ENCODE results near the gene PTPN13.

Gene PTPN13

DNA sequence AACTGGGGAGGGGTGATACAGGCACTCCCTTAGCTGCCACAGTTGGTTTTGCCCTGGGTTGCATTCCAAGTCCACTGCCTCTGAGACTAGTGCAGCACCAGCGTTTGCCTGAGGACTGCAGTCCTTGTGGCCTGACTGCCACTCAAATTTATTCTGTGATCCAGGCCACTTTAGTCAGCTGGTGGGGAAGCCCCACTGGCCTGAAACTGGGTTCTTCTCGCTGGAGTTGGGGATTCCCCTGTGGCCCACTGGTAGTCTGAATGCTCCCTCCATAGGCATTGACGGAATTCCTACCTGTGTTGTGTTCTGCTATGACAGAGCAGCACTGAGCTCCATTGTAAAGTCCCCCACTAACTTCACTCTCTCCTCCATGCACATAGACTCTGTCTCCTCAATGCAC, 63.8 kb downstream of the PTPN13 start:
- Histone ChIP-seq H3K9me2 (replicated peaks; ENCODE audit: control insufficient read depth, low read length) (no peaks in the 10 kb centered on the region), H3K27ac (ENCODE audit: low read depth, low read length) (no peak overlapping the region), H3K79me2 (ENCODE audit: control insufficient read depth, low read length) (no peaks in the 10 kb centered on the region), H3K4me3 (ENCODE audit: low read length) (no peak overlapping the region), H3F3A (ENCODE audit: control insufficient read depth, insufficient read depth) (no peaks in the 10 kb centered on the region), H3K4me2 (ENCODE audit: low read length) (no peak overlapping the region), H3K9me3 (ENCODE audit: control insufficient read depth, insufficient read depth, low read length) (no peaks in the 10 kb centered on the region; the same call in 1 of the 2 replicates), H3K4me1 (ENCODE audit: control insufficient read depth, low read length) (no peaks in the 10 kb centered on the region), H4K20me1 (ENCODE audit: control insufficient read depth, insufficient read depth, low read depth, low read length) (no peaks in the 10 kb centered on the region), H3K36me3 (ENCODE audit: control insufficient read depth, low read length) (no peaks in the 10 kb centered on the region), H3K27me3 (ENCODE audit: control insufficient read depth, low read length) (no peaks in the 10 kb centered on the region; the same call in 1 of the 2 replicates)
- TF ChIP-seq CTCF (IDR thresholded peaks at IDR 0.05; ENCODE audit: low read depth, low read length, poor library complexity, severe bottlenecking) (no peak), EZH2phosphoT487 (IDR thresholded peaks at IDR 0.05; ENCODE audit: borderline replicate concordance, low read length) (no peak)

- no peaks in the 10 kb centered on the region for H3K9me3 ChIP-seq (ENCODE audit: control insufficient read depth, insufficient read depth, low read length)
- H3K27me3 ChIP-seq (ENCODE audit: control insufficient read depth, low read length), result peaks cover 3% of the 10 kb centered on the region
- H3K4me1 ChIP-seq (ENCODE audit: control insufficient read depth, low read length), result no peaks in the 10 kb centered on the region
- H3K9me2 ChIP-seq (replicated peaks; ENCODE audit: control insufficient read depth, low read length), result no peaks in the 10 kb centered on the region
- H3K4me2 ChIP-seq (ENCODE audit: low read length), result no peak overlapping the region
- no peak for TF ChIP-seq EZH2phosphoT487 (IDR thresholded peaks at IDR 0.05; ENCODE audit: borderline replicate concordance, low read length)
- no peak for TF ChIP-seq CTCF (IDR thresholded peaks at IDR 0.05; ENCODE audit: low read depth, low read length, poor library complexity, severe bottlenecking)
- H3F3A ChIP-seq (ENCODE audit: control insufficient read depth, insufficient read depth), result no peaks in the 10 kb centered on the region
- H3K79me2 ChIP-seq (ENCODE audit: control insufficient read depth, low read length), result no peaks in the 10 kb centered on the region
- H3K36me3 ChIP-seq (ENCODE audit: control insufficient read depth, low read length), result no peaks in the 10 kb centered on the region
- H4K20me1 ChIP-seq (ENCODE audit: control insufficient read depth, insufficient read depth, low read depth, low read length), result no peaks in the 10 kb centered on the region
- H3K27ac ChIP-seq (ENCODE audit: low read depth, low read length), result no peak overlapping the region
- H3K4me3 ChIP-seq (ENCODE audit: low read length), result no peak overlapping the region
These were observed 66.3 kb downstream of the PTPN13 start for GRCh38 chr4:86660401-86660800.

GRCh38 chr4:86661006-86661405, 66.9 kb downstream of the PTPN13 start:
- Histone ChIP-seq H3K4me3 (ENCODE audit: low read length) (no peak overlapping the region), H3K36me3 (ENCODE audit: control insufficient read depth, low read length) (no peaks in the 10 kb centered on the region), H3K4me2 (ENCODE audit: low read length) (no peak overlapping the region), H3K27ac (ENCODE audit: low read depth, low read length) (no peak overlapping the region), H4K20me1 (ENCODE audit: control insufficient read depth, insufficient read depth, low read depth, low read length) (no peaks in the 10 kb centered on the region), H3K79me2 (ENCODE audit: control insufficient read depth, low read length) (no peaks in the 10 kb centered on the region), H3K9me3 (ENCODE audit: control insufficient read depth, insufficient read depth, low read length) (no peaks in the 10 kb centered on the region), H3K4me1 (ENCODE audit: control insufficient read depth, low read length) (no peaks in the 10 kb centered on the region), H3K9me2 (replicated peaks; ENCODE audit: control insufficient read depth, low read length) (no peaks in the 10 kb centered on the region), H3F3A (ENCODE audit: control insufficient read depth, insufficient read depth) (no peaks in the 10 kb centered on the region), H3K27me3 (ENCODE audit: control insufficient read depth, low read length) (peaks cover 3% of the 10 kb centered on the region)
- TF ChIP-seq CTCF (IDR thresholded peaks at IDR 0.05; ENCODE audit: low read depth, low read length, poor library complexity, severe bottlenecking) (no peak), EZH2phosphoT487 (IDR thresholded peaks at IDR 0.05; ENCODE audit: borderline replicate concordance, low read length) (no peak)

DNA sequence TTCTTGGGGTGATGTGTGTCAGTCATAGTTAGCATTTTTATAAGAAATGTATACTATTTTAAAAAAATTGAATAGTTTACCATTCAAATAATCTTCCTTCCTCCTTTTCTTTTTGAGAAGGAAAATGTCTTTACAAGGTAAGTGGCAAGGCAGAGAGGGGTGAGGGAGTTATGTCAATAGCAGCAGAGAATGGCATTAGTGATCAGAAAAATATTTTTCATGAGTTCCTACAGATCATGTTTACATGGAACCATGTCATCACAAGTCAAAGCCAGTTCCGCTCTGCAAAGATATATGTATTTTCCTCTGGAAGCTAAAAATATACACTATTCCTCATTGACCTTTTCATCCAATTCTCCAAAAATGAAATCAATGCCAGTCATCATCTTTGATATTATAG, 67.3 kb downstream of the PTPN13 start:
- no peaks in the 10 kb centered on the region for H4K20me1 ChIP-seq (ENCODE audit: control insufficient read depth, insufficient read depth, low read depth, low read length)
- no peaks in the 10 kb centered on the region for H3K9me3 ChIP-seq (ENCODE audit: control insufficient read depth, insufficient read depth, low read length)
- H3K36me3 ChIP-seq (ENCODE audit: control insufficient read depth, low read length), result no peaks in the 10 kb centered on the region
- no peak overlapping the region for H3K4me2 ChIP-seq (ENCODE audit: low read length)
- H3K4me1 ChIP-seq (ENCODE audit: control insufficient read depth, low read length), result no peaks in the 10 kb centered on the region
- H3K27ac ChIP-seq (ENCODE audit: low read depth, low read length), result no peak overlapping the region
- no peaks in the 10 kb centered on the region for H3K9me2 ChIP-seq (replicated peaks; ENCODE audit: control insufficient read depth, low read length)
- peaks cover 3% of the 10 kb centered on the region for H3K27me3 ChIP-seq (ENCODE audit: control insufficient read depth, low read length)
- H3K79me2 ChIP-seq (ENCODE audit: control insufficient read depth, low read length), result no peaks in the 10 kb centered on the region
- TF ChIP-seq CTCF (IDR thresholded peaks at IDR 0.05; ENCODE audit: low read depth, low read length, poor library complexity, severe bottlenecking), result no peak
- no peak for TF ChIP-seq EZH2phosphoT487 (IDR thresholded peaks at IDR 0.05; ENCODE audit: borderline replicate concordance, low read length)
- H3F3A ChIP-seq (ENCODE audit: control insufficient read depth, insufficient read depth), result no peaks in the 10 kb centered on the region
- no peak overlapping the region for H3K4me3 ChIP-seq (ENCODE audit: low read length)

Data from DOHH2 (cell line).